Memory B cell (primary cell): ENCODE measurements around the gene ALPG.
"Not testable (repeated sequence)": the region's sequence is repeated elsewhere in the genome, so short reads cannot be mapped to it uniquely, and the experiment has no call there.

Experiments used
- ATAC-seq: fragments of 150-1000 bp; cut with Tn5 transposase; 2 replicates; pipeline ENCODE4 v1.10.0; 2021; ENCODE audit warnings: low read depth, mild to moderate bottlenecking, moderate library complexity
- DNase-seq, 2 donors: peaks; one replicate each; pipeline ENCODE4 v3.0.0; 2022; ENCODE audit warnings: low spot score in 2 of 2
- H3K27ac Mint-ChIP-seq: one replicate; pipeline ENCODE4 v1.8.0; 2022; ENCODE audit warnings: mild to moderate bottlenecking, moderate library complexity, mixed read lengths
- H3K27me3 Mint-ChIP-seq: one replicate; pipeline ENCODE4 v1.8.0; 2022; ENCODE audit warnings: mixed read lengths
- H3K36me3 Mint-ChIP-seq: one replicate; pipeline ENCODE4 v1.8.0; 2022; ENCODE audit warnings: mild to moderate bottlenecking, mixed read lengths
- H3K4me1 Mint-ChIP-seq: one replicate; pipeline ENCODE4 v1.8.0; 2022; ENCODE audit warnings: mixed read lengths
- H3K4me3 Mint-ChIP-seq: one replicate; pipeline ENCODE4 v1.8.0; 2022; ENCODE audit warnings: mild to moderate bottlenecking, moderate library complexity, mixed read lengths
- H3K9me3 Mint-ChIP-seq: one replicate; pipeline ENCODE4 v1.8.0; 2022; ENCODE audit warnings: mixed read lengths

The ALPG gene

DNA sequence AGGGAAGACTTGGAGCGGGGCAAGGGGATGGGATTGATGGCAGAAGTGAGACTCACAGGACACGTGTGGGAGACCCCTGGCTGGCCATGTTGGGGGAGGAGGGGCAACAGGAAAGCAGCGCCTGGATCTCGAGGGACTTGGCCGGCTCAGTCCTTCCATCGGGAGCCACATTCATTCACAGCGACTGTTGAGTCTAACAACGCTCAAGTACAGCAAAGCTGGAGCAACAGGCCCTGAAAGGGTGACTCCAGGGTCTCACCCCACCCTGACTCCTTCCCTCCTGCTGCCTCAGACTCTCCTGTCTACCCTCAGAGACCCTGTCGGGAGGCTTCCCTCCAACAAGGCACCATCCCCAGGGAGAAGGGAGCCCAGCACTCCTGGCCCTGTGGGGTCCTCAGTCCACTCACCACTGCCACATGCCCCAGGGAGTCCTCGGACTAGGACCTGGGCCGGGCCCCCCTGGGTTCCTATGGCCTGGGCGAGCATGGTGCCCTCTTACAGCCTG, 34.6 kb downstream of the ALPG start:
- H3K27ac Mint-ChIP-seq: no peak overlapping the region
- H3K27me3 Mint-ChIP-seq: peaks cover 3% of the 10 kb centered on the region
- no peaks in the 10 kb centered on the region for H3K36me3 Mint-ChIP-seq
- H3K9me3 Mint-ChIP-seq: no peaks in the 10 kb centered on the region
- DNase-seq (no peak), ATAC-seq (no peak)
- no peak overlapping the region for H3K4me3 Mint-ChIP-seq
- H3K4me1 Mint-ChIP-seq: peaks cover 3% of the 10 kb centered on the region

DNA sequence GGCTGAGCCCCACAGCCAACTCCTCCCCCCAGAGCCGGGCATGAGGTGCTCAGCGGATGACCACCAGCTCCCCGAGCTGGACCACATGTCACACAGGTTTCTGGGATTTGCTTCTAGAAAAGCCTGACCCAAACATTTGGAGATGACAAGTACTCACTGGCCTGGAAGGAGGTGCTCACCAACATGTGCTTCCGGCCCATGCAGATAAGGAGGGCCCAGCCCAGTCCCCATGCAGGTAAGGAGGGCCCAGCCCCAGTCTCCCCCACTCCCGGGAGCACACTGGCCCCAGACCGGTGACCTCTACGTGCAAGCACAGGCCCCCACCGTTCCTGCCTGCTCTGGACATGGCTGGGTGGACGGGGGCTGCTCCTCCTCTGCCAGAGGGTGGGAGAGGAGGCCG, 35.3 kb downstream of the ALPG start:
- not testable (repeated sequence) for H3K4me1 Mint-ChIP-seq, H3K4me3 Mint-ChIP-seq, ATAC-seq, DNase-seq, H3K27me3 Mint-ChIP-seq, H3K27ac Mint-ChIP-seq, H3K36me3 Mint-ChIP-seq, H3K9me3 Mint-ChIP-seq

DNA sequence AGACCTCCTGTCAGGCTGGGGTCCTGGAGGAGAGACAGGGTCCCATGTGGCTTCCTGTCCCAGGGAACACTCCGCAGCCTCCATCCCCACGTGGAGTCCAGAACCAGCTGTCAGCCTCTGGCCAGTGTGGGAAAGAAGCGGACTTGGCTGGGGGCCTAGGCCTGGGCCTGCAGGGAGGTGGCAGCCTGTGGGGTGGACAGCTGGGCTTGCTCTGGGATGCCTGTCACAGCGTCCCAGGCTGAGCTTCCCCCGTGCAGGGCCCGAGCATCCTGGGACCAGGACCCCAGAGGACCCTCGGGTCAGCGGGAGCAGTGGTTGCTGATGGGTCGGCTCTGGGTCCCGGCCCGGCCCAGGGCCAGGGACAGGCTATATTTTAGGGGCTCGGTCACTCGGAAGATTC, 35.8 kb downstream of the ALPG start:
- not testable (repeated sequence) for H3K27ac Mint-ChIP-seq, H3K27me3 Mint-ChIP-seq, ATAC-seq, DNase-seq, H3K4me1 Mint-ChIP-seq, H3K4me3 Mint-ChIP-seq, H3K36me3 Mint-ChIP-seq, H3K9me3 Mint-ChIP-seq

DNA sequence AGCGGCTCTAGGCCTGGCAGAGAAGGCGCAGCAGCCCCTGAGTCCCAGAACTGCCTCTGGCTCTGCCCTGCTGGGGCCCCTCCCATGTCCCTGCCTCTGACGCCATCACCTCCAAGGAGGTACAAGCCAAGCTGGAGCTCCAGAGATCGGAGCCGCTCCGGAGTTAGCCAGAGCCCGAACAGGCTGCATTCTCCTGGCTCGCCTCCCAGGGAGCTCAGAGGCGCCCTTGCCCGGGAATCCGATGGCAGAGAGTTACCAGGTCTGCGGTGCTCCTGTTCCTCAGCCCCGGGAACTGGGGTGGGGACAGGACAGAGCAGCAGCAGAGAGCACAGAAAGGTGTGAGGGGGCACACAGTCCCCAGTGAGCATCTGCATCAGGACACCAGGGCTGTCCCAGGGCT, 36.4 kb downstream of the ALPG start:
- H3K4me3 Mint-ChIP-seq, H3K27me3 Mint-ChIP-seq, ATAC-seq: not testable (repeated sequence)

DNA sequence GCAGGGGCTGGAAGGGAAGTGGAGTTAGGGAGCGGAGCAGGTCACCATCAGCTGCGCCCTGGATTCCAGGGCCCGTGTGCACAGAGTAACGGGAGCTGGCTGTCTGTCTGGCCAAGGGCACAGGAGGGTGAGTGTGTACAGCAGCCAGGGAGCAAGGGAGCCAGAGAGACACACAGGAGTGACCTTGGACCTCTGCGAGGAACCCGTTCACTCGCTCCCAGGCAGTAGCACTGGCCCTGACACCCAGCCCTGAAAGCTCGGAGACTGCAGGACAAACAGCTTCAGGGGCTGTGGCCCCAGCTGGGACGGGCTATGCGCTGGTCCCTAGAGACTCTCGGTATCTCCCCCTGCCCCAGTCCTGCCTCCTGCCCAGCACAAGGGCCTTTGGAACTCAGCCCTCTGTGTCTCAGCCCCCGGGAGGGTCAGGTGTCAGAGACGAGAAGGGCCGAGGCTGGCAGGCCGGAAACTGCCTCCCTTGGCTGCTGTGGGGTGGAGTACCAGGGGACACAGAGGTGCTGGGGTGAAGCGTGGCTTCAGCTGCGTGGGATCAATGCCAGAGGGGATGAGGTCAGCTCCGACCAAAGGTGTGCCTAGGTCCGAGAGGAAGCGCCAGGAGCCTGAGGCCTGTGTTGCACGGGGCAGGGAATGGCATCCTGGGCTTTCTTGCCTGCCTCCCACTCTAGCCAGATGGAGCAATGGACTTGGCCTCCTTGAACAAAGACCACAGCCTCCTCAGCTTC, 37.2 kb downstream of the ALPG start:
- not testable (repeated sequence) for H3K27me3 Mint-ChIP-seq, H3K36me3 Mint-ChIP-seq, H3K4me3 Mint-ChIP-seq, DNase-seq, H3K9me3 Mint-ChIP-seq, ATAC-seq, H3K4me1 Mint-ChIP-seq, H3K27ac Mint-ChIP-seq

More for the DNA sequence above, 36.4 kb downstream of the ALPG start:
- DNase-seq, H3K9me3 Mint-ChIP-seq, H3K4me1 Mint-ChIP-seq, H3K27ac Mint-ChIP-seq, H3K36me3 Mint-ChIP-seq: not testable (repeated sequence)

DNA sequence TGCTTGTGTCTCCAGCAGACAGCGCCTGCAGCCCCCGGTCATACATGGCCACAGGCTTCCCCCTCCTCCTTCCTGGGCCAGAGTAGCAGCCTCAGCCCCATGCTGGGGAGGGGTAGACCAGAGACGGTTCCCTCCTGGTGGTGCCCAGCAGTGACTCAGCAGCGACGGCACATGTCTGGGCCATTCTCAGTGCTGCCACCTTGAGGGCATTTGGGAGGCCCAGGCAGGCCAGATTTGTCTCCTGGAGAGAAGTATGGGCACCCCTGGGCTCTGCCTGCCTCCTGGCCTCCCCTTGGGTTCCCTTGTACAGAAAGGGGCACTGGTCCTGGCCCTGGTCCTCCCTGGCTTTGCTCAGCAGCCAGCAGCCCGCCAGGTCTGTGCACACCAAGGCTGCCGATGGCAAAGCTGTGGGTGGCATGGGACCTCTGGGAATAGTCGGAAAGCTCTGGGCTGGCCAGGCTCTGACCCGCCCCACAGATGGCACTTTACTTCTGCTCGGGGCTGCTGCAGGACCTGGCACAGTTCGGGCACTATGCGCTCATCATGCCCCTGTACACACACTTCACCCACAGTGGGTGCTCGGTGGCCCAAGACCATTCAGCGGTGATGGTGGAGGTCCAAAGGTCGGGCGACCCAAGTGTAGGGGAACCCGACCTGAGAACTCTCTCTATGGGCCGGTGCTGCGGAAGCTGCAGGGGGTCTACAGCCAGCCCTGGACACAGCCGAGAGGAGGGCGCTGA, 37.9 kb downstream of the ALPG start:
- DNase-seq (peak; percentile 33 to 51), ATAC-seq (peak; percentile 44)
- H3K4me1 Mint-ChIP-seq: peaks cover 6% of the 10 kb centered on the region
- no peak overlapping the region for H3K27ac Mint-ChIP-seq
- no peaks in the 10 kb centered on the region for H3K9me3 Mint-ChIP-seq
- H3K4me3 Mint-ChIP-seq: no peak overlapping the region
- no peaks in the 10 kb centered on the region for H3K36me3 Mint-ChIP-seq
- H3K27me3 Mint-ChIP-seq: peaks cover 2% of the 10 kb centered on the region

DNA sequence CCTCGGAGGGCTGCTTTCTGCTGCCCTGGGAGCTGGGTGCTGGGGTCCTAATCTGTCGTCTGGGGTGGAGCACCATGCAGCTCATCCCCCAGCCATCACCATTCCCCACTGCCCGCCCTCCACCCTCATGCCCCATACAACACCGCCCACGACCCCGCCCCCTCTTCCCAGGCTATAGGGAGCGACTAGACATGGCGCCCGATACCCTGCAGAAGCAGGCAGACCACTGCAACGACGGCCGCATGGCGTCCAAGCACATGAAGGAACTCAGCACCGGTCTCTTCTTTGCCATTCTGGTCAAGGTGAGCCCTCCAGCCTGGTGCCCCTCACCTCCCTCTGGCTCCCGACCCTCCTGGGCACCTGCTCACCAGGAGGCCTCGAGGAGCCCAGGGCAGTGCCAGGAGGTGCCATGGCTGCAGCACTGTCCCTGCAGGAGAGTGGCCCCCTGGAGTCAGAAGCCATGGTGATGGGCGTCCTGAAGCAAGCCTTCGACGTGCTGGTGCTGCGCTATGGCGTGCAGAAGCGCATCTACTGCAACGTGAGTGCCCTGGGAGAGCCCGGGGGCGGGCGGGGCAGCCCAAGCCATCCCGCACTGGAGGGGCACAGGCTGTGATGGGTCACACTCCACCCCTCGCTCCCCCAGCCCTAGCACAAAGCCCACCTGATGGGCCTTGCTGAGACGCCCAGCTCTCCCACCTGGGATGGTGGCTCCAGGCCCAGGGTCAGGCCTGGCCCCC, 38.7 kb downstream of the ALPG start:
- ATAC-seq, H3K4me3 Mint-ChIP-seq, H3K9me3 Mint-ChIP-seq, DNase-seq, H3K36me3 Mint-ChIP-seq, H3K27ac Mint-ChIP-seq, H3K4me1 Mint-ChIP-seq, H3K27me3 Mint-ChIP-seq: not testable (repeated sequence)

DNA sequence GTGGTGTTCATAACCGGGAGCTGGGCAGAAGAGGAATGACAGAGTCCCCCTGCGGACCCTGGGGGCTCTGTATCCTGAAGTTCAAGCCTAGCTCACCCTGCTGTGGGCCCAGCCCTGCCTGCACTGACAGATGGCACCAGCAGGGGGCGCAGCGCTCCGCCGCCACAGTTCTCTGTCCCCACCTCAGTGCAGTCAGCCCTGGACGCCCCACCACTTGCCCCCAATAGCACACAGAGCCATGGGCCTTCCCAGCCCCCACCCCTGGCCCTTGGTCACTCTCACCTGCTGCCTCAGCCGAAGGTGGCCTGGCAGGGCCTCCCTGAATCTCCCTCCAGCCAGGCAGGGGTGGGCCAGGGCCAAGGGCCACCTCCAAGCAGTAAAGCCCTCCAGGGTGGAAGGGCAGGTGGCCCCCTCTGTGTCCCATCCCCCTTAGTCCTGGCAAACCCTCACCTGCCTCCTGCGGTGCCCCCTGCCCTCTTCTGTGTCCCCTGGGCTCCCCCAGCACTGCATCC, 39.7 kb downstream of the ALPG start:
- H3K36me3 Mint-ChIP-seq, H3K27ac Mint-ChIP-seq, H3K27me3 Mint-ChIP-seq, H3K4me3 Mint-ChIP-seq, H3K9me3 Mint-ChIP-seq, H3K4me1 Mint-ChIP-seq, DNase-seq: not testable (repeated sequence)
- ATAC-seq: peak; percentile 41

DNA sequence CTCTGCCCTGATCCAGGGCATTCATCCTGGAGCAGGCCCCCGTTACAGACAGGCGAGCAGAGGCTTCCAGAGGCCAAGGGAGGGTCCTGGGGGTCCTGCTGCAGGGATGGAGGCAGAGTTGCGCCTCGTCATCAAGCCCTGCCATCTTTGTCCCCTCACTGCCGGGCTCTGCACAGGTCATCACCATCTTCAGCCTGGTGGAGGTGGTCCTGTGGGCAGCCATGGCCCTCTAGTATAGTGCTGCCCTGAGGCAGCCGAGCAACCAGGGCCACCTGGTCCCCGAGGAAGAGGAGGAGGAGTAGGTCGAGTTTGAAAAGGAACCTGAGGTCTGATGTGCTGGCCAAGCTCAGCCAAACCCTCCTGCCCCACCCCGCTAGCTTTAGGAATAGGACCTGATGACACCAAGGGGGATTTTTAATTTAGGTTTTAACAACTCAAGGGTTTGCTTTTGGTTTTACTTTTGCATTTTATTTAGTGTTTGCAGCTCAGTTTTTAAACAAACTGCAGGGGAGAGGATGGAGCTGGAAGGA, 40.5 kb downstream of the ALPG start:
- Mint-ChIP-seq H3K27me3 (peaks cover 2% of the 10 kb centered on the region), H3K4me1 (peaks cover 2% of the 10 kb centered on the region), H3K9me3 (no peaks in the 10 kb centered on the region), H3K27ac (no peak overlapping the region), H3K36me3 (no peaks in the 10 kb centered on the region), H3K4me3 (no peak overlapping the region)
- DNase-seq (no peak), ATAC-seq (peak; percentile 19)

DNA sequence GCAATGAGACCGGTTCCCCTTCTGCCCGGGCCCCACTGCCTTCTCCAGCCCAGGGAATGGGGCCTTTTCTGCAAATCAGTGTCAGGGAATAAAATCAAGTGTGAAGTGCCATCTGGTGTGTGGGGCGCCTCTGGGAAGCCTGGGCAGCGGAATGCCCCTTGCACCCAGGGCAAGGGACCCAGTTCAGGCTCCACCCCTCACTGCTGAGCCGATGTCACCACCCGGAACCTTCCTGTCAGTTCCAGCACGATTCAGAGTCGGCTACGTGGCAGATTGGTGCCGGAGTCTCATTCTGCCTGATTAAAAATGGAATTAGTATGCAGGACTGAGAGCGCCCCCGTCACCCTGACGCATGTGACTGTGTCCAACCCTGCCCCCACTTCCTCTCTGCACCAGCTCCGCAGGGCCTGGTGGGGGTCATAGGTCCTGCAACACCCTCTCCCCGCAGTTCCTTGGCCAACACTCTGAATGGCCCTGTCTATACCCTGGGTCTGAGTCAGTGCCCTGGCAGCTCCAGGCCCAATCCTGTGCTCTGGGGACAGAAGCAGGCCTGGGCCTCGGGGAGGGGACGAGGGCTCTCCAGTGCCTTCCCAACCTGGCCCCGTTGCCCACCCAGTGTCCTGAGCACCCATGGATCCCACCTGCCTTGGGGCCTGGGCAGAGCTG, 41.1 kb downstream of the ALPG start:
- ATAC-seq: no peak
- H3K36me3 Mint-ChIP-seq: no peaks in the 10 kb centered on the region
- peaks cover 2% of the 10 kb centered on the region for H3K27me3 Mint-ChIP-seq
- DNase-seq: no peak
- H3K9me3 Mint-ChIP-seq: no peaks in the 10 kb centered on the region
- H3K4me3 Mint-ChIP-seq: no peak overlapping the region
- no peak overlapping the region for H3K27ac Mint-ChIP-seq
- peaks cover 2% of the 10 kb centered on the region for H3K4me1 Mint-ChIP-seq

DNA sequence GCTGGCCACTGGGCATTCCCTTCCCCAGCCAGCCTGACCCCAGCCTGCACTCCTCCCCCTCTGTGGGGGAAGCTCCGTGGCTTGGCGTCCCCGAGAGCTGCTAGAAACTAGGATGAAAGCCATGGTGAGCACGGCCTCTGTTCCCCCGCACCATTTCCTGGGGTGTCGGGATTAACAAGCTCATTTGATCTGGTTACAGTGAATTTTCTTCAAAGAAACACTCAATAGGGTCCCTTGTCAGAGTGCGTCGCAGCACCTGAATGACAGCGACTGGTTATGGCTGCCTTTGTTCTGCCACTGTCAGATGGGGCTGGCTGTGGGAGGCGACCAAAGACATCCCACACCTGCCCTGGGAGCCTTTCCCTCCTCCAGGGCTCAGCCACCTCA, 41.7 kb downstream of the ALPG start:
- H3K27me3 Mint-ChIP-seq: peaks cover 2% of the 10 kb centered on the region
- no peak overlapping the region for H3K27ac Mint-ChIP-seq
- no peak for ATAC-seq
- H3K9me3 Mint-ChIP-seq: no peaks in the 10 kb centered on the region
- no peak overlapping the region for H3K4me3 Mint-ChIP-seq
- H3K36me3 Mint-ChIP-seq: no peaks in the 10 kb centered on the region
- no peak for DNase-seq
- peaks cover 2% of the 10 kb centered on the region for H3K4me1 Mint-ChIP-seq

DNA sequence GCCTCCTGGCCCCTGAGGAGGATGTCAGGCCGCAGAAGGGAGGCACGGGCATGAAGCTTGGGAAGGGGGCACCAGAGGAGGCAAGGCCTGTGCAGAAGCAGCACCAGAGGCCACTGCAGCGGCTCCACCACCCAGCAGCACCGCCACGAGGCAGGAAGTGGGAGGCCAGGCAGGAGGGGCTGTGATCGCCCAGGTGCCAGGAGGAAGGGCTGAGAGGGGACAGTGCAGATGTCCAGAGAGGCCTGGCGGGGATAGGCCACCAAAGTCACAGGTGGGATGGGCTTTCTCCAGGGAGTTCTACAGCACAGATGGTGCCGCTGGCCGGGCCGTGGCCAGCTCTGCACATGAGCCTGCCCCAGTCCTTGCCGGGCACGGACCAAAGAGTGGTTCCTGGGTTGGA, 43.3 kb downstream of the ALPG start:
- Mint-ChIP-seq H3K4me3 (no peak overlapping the region), H3K9me3 (no peaks in the 10 kb centered on the region), H3K4me1 (peaks cover 2% of the 10 kb centered on the region), H3K36me3 (no peaks in the 10 kb centered on the region), H3K27me3 (peaks cover 2% of the 10 kb centered on the region), H3K27ac (no peak overlapping the region)
- DNase-seq (no peak), ATAC-seq (no peak)

DNA sequence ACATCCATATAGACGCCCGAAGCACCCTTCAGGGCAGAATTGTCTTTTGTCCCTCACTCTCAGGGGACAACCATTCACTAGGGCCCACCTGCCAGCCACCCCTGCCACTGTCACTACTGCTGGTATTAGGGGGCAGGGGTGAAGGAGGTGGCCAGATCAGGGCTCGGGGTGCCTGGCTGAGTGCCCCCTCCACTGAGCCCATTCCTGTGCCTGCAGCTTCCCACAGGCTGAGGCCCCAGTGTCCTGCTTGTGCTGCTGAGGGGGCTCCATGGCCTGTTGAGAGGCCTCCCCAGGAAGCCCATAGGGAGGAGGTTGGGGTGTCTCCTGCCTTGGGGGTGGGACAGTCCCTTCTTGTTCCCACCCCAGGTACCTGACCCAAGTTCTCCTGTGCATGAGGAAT, 45.0 kb downstream of the ALPG start:
- H3K36me3 Mint-ChIP-seq, H3K9me3 Mint-ChIP-seq, DNase-seq, H3K4me3 Mint-ChIP-seq, H3K27me3 Mint-ChIP-seq, H3K4me1 Mint-ChIP-seq, ATAC-seq, H3K27ac Mint-ChIP-seq: not testable (repeated sequence)
